Astrocyte of the cerebellum (primary cell): ENCODE data around the gene CRYL1.

Experiments
- DNase-seq: peaks from one replicate; pipeline ENCODE4 v3.0.0-alpha.2; 2011; ENCODE audit warnings: low read depth
- H3K4me3 ChIP-seq: 2 replicates; pipeline ENCODE4 v1.5.1; 2011; ENCODE audit warnings: mild to moderate bottlenecking, low read depth, low read length, moderate library complexity
- CTCF ChIP-seq: IDR thresholded peaks from 2 replicates; pipeline ENCODE4 v1.5.1; 2012; ENCODE audit warnings: low read length, low read depth, moderate library complexity, mild to moderate bottlenecking; ENCODE audit errors: missing control alignments
- in situ Hi-C: cut with HindIII; loops from 2 replicates; pipeline ENCODE4 v1.10.0; 2017; ENCODE audit warnings: low sequenced_read_pairs

CRYL1 gene

GRCh38 chr13:20431687-20432384 lies 93.8 kb downstream of the CRYL1 start:
- no peak for TF ChIP-seq CTCF
- H3K4me3 ChIP-seq: no peak overlapping the region
- in situ Hi-C loops: no loop called here
- DNase-seq: no peak

GRCh38 chr13:20431080-20431479 lies 94.6 kb downstream of the CRYL1 start:
- in situ Hi-C loops: no loop called here
- DNase-seq: no peak
- no peak for TF ChIP-seq CTCF
- H3K4me3 ChIP-seq: no peak overlapping the region

GRCh38 chr13:20430296-20430695 lies 95.4 kb downstream of the CRYL1 start:
- TF ChIP-seq CTCF: no peak
- no peak for DNase-seq
- no peak overlapping the region for H3K4me3 ChIP-seq
- in situ Hi-C loops: no loop called here

GRCh38 chr13:20429682-20430081 lies 96.0 kb downstream of the CRYL1 start:
- DNase-seq: no peak
- in situ Hi-C loops: no loop called here
- TF ChIP-seq CTCF: no peak
- H3K4me3 ChIP-seq: no peak overlapping the region

GRCh38 chr13:20428666-20429644 lies 96.7 kb downstream of the CRYL1 start:
- no peak overlapping the region for H3K4me3 ChIP-seq
- no peak for TF ChIP-seq CTCF
- in situ Hi-C loops: no loop called here
- peak; percentile 56 for DNase-seq

- no peak for DNase-seq
- in situ Hi-C loops: no loop called here
- no peak overlapping the region for H3K4me3 ChIP-seq
- TF ChIP-seq CTCF: no peak
Observed at GRCh38 chr13:20426766-20427448, 98.8 kb downstream of the CRYL1 start.
